ENCODE results near the gene PPP3CA. TPM values are rescaled to one million over a fixed set of nuclear protein-coding genes. Genes with fewer than 3 reads are reported as not detected.

PPP3CA gene
- total and polyA plus RNA-seq, 2 of the 8 experiments (the other 6 are each of a cell fraction or from before 2014, with no cell fraction given), result 7.9 to 35.0 TPM

DNA sequence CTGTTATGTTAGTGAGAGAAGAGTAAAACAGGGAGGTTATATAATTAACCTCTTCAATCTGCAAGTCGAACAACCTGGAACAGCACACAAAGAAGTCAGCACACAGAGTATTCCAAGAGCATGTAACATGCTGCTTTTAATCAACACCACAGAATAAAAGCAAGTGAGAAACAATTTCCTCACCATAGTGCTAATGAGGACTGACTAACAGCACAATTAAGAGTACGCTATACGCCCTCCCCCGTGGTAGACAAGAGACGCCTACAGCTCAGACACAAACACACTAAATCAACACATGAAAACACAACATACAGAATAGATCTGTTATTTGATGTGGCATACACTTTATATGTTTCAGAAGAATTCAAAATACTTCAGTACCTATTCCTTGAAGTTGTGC lies 103.0 kb downstream of the PPP3CA start:
- CTCF ChIA-PET (ENCODE audit: partially characterized antibody), result no interaction called here
- no peaks in the 10 kb centered on the region for H3K79me1 ChIP-seq (ENCODE audit: low read depth, low read length)
- TF ChIP-seq NANOG (IDR thresholded peaks at IDR 0.05; ENCODE audit: insufficient read depth, low read depth, low read length, poor library complexity, severe bottlenecking) (no peak), ZNF274 (IDR thresholded peaks at IDR 0.05; ENCODE audit: borderline replicate concordance, extremely low read depth, low read length) (no peak), CREB1 (IDR thresholded peaks at IDR 0.05) (no peak), SAP30 (IDR thresholded peaks at IDR 0.05; ENCODE audit: insufficient read depth, insufficient replicate concordance, low read length) (no peak), POLR2A (IDR thresholded peaks at IDR 0.05; ENCODE audit: control extremely low read depth in 1 of 2, low read depth in 2 of 2, low read length in 2 of 2) (no peak), GTF2F1 (IDR thresholded peaks at IDR 0.05; ENCODE audit: borderline replicate concordance, low read depth, low read length) (no peak), EZH2 (IDR thresholded peaks at IDR 0.05; ENCODE audit: low read depth, low read length, severe bottlenecking) (no peak), KDM1A (IDR thresholded peaks at IDR 0.05; ENCODE audit: borderline replicate concordance, low read length) (no peak), PHF8 (conservative IDR thresholded peaks at IDR 0.05; ENCODE audit: low read depth, low read length) (no peak), POLR2AphosphoS5 (IDR thresholded peaks at IDR 0.05; ENCODE audit: low read depth, low read length) (no peak), CBX5 (IDR thresholded peaks at IDR 0.05; ENCODE audit: low read depth, low read length) (no peak), SIN3A (conservative IDR thresholded peaks at IDR 0.05 in 1 of 2, IDR thresholded peaks at IDR 0.05 in 1 of 2; ENCODE audit: low read depth in 1 of 2, low read length in 2 of 2) (no peak), CHD1 (IDR thresholded peaks at IDR 0.05; ENCODE audit: low read depth, low read length) (no peak), TEAD4 (IDR thresholded peaks at IDR 0.05; ENCODE audit: low read depth, low read length) (no peak)
- TF ChIP-seq, protein P1, sequence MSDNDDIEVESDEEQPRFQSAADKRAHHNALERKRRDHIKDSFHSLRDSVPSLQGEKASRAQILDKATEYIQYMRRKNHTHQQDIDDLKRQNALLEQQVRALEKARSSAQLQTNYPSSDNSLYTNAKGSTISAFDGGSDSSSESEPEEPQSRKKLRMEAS (IDR thresholded peaks at IDR 0.05), result no peak

More for the DNA sequence above, 103.0 kb downstream of the PPP3CA start:
- peaks cover 0 to 3% of the 10 kb centered on the region in 2 experiments for H4K20me1 ChIP-seq (replicated peaks in 1 of 2; ENCODE audit: control insufficient read depth in 1 of 2, insufficient read depth in 2 of 2, low read length in 2 of 2)
- H3K9me3 ChIP-seq (ENCODE audit: insufficient read depth in 2 of 2, low read depth in 1 of 2, low read length in 1 of 2), result no peaks in the 10 kb centered on the region
- WGBS, 2 experiments (ENCODE audit: extremely low coverage in 1 of 2, insufficient coverage in 1 of 2, insufficient read length in 1 of 2, insufficient replicate concordance in 2 of 2, low coverage in 1 of 2, low lambda C conversion rate in 2 of 2, missing lambda C conversion rate in 1 of 2), result 93% methylated on average over 5 of the region's 5 CpGs; no CpG with 5 or more reads in 1 of the 2 experiments
- no peak overlapping the region for H3K4ac ChIP-seq (replicated peaks; ENCODE audit: insufficient read length, low read depth, low read length)
- DNase-seq (ENCODE audit: low read depth in 1 of 2, low spot score in 2 of 2) (no peak), FAIRE-seq (no peak)
- H2BK20ac ChIP-seq (ENCODE audit: low read length), result no peak overlapping the region
- no peak overlapping the region for H2BK120ac ChIP-seq (replicated peaks; ENCODE audit: low read depth, low read length)
- no peak overlapping the region for H2BK12ac ChIP-seq (ENCODE audit: low read depth, low read length)
- no peak overlapping the region for H2BK15ac ChIP-seq (ENCODE audit: low read length)
- H4K91ac ChIP-seq (replicated peaks; ENCODE audit: insufficient read length, low read length), result no peak overlapping the region
- no peak overlapping the region for H2AFZ ChIP-seq (ENCODE audit: low read length)
- no peak overlapping the region for H2AK5ac ChIP-seq (ENCODE audit: low read depth, low read length)
- H3K56ac ChIP-seq (replicated peaks; ENCODE audit: insufficient read length, low read depth, low read length), result no peak overlapping the region
- no peaks in the 10 kb centered on the region for H3K23me2 ChIP-seq (ENCODE audit: low read depth, low read length)
- H4K5ac ChIP-seq (ENCODE audit: insufficient read length, low read depth, low read length), result no peak overlapping the region
- no peak overlapping the region for H2BK5ac ChIP-seq (ENCODE audit: low read depth, low read length)
- peaks cover 0 to 42% of the 10 kb centered on the region in 2 experiments; a peak in 2 of 4 replicates for H3K79me2 ChIP-seq (ENCODE audit: control insufficient read depth in 1 of 2, insufficient read depth in 2 of 2, low read length in 2 of 2)
- H3K4me2 ChIP-seq (ENCODE audit: insufficient read depth in 1 of 2, low read depth in 2 of 2, low read length in 2 of 2), result no peak overlapping the region
- no peaks in the 10 kb centered on the region for H3K4me1 ChIP-seq (replicated peaks in 1 of 4; ENCODE audit: control insufficient read depth in 3 of 4, insufficient read depth in 4 of 4, low read length in 3 of 4)
- no peak overlapping the region for H3K4me3 ChIP-seq (ENCODE audit: extremely low read depth in 1 of 4, insufficient read depth in 2 of 4, low read depth in 3 of 4, low read length in 4 of 4)
- H3K9ac ChIP-seq (replicated peaks in 1 of 4; ENCODE audit: extremely low read depth in 1 of 4, low read depth in 3 of 4, low read length in 3 of 4), result no peak overlapping the region
- no peak overlapping the region for H3K27ac ChIP-seq (ENCODE audit: low read depth, low read length)
- POLR2A ChIA-PET (ENCODE audit: partially characterized antibody), result no interaction called here
- no peak overlapping the region for H3K18ac ChIP-seq (ENCODE audit: extremely low read depth, low read length)
- H3K36me3 ChIP-seq (ENCODE audit: control insufficient read depth in 2 of 4, insufficient read depth in 4 of 4, low read length in 3 of 4), result no peaks in the 10 kb centered on the region
- H3K23ac ChIP-seq (ENCODE audit: insufficient read length), result no peak overlapping the region
- H3K27me3 ChIP-seq (replicated peaks in 1 of 4; ENCODE audit: control insufficient read depth in 3 of 4, extremely low read depth in 1 of 4, insufficient read depth in 3 of 4, low read length in 3 of 4), result no peaks in the 10 kb centered on the region
- H3K14ac ChIP-seq (ENCODE audit: insufficient read length), result no peak overlapping the region
- H4K8ac ChIP-seq (ENCODE audit: extremely low read depth, insufficient read depth, low read length), result no peak overlapping the region

All from H1 (cell line).